ENCODE results near the gene C1GALT1.

The C1GALT1 gene

DNA sequence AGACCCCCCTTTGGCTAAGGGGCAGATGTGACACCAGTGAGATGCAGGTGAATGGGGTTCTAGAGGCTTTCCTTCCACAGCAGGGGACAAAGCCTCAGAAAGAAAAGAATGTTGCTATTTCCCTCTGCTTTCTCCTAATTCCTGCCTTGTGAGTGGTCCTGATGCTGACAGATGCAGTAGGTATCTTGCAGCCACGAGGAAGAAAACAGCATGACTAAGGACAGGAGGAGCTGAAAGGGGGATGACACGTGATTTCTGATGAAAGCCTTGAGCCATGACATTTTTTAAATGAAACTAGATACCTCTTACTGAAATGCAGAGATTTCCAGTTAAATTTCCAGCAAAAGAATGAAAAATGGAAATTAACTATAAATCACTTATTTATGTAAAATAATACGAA lies 92.4 kb downstream of the C1GALT1 start:
- ChIA-PET POLR2A (no interaction called here), CTCF (interaction anchor here (3.5 kb wide), 1 partner anchor 172 kb away, joined by 12 read pairs; no protein-coding TSS in a partner anchor)
- DNase-seq (ENCODE audit: low read depth, low spot score), result no peak

GRCh38 chr7:7276161-7276560 lies 93.8 kb downstream of the C1GALT1 start:
- POLR2A ChIA-PET, result no interaction called here
- CTCF ChIA-PET, result no interaction called here
- no peak overlapping the region for H3K4me3 ChIP-seq (ENCODE audit: low read depth, low read length)
- no peak for DNase-seq (ENCODE audit: low read depth, low spot score)
- TF ChIP-seq CTCF (IDR thresholded peaks at IDR 0.05; ENCODE audit: insufficient read depth, low read length, missing control alignments), result no peak

More for the DNA sequence above, 92.4 kb downstream of the C1GALT1 start:
- no peak for TF ChIP-seq CTCF (IDR thresholded peaks at IDR 0.05; ENCODE audit: insufficient read depth, low read length, missing control alignments)
- no peak overlapping the region for H3K4me3 ChIP-seq (ENCODE audit: low read depth, low read length)

DNA sequence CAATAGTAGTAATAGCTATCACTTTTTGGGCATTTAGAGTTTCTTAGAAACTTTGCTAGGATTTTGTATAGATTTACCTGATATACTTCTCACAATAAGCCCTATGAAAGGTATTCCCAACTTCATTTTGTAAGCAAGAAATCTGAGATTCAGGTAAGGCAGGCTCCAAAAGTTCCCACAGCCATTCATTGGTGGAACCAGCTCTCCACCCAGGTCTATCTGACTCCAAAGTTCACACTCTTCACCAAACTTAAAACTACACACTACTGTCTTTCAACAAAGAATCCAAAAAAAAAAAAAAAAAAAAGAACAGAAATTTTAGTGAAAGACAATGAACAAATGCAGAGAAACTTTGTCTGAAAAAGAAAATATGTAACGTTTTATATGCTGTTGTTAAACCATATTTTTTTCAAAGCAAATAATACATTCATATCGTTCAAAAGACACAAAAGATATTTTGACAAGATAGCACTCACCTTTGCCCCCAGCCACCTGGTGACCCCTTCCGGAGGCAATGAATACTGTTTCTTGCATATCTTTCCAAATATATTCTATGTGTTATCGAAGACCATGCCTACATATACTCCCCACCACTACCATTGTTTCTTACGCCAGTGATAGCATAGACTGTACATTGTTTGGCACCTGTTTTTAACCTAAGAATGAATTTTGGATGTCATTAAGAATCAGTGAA lies 108.2 kb downstream of the C1GALT1 start:
- ChIA-PET POLR2A (no interaction called here), CTCF (no interaction called here)
- H3K4me3 ChIP-seq (ENCODE audit: low read depth, low read length), result no peak overlapping the region
- TF ChIP-seq CTCF (IDR thresholded peaks at IDR 0.05; ENCODE audit: insufficient read depth, low read length, missing control alignments), result no peak
- DNase-seq (ENCODE audit: low read depth, low spot score), result no peak

DNA sequence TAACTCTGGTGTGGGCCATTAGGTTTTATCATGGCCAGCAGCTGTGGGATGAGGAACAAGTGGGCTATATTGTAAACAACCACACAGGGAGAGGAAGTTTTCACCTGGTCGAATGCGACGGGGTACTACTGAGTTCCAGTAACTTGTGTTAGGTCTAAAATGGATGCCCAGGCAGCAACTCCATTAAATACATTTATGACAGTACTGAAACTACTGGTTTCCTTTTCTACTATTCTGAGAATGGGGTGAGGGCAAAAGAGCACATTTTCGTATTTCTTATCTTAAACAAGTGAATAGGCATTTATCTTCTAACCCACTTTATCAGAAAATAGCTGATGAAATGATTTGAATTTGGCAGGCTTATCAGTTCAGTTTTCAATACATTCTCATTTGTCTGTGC lies 109.7 kb downstream of the C1GALT1 start:
- DNase-seq (ENCODE audit: low read depth, low spot score), result no peak
- TF ChIP-seq CTCF (IDR thresholded peaks at IDR 0.05; ENCODE audit: insufficient read depth, low read length, missing control alignments), result no peak
- POLR2A ChIA-PET, result no interaction called here
- CTCF ChIA-PET, result no interaction called here
- no peak overlapping the region for H3K4me3 ChIP-seq (ENCODE audit: low read depth, low read length)

DNA sequence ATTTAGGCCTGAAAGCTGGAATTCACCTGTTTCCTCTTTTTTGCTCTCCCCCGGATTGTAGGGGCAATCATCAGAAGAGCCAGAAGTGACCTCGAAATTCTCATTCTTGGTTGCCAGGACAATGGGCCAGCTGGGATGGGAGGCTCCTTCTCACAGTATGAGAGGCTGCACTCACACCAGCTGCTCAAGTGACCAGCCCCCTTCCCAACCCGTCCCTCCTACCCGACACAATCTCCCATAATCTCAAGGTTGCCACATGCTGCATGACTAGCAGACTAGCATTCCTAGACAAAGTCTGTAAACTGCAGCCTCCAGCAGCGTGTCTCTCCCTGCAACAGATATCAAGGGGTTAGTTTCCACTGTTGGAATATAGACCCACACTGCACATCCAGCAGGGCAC lies 110.3 kb downstream of the C1GALT1 start:
- no peak for DNase-seq (ENCODE audit: low read depth, low spot score)
- H3K4me3 ChIP-seq (ENCODE audit: low read depth, low read length), result no peak overlapping the region
- no peak for TF ChIP-seq CTCF (IDR thresholded peaks at IDR 0.05; ENCODE audit: insufficient read depth, low read length, missing control alignments)
- CTCF ChIA-PET, result no interaction called here
- POLR2A ChIA-PET, result no interaction called here

- POLR2A ChIA-PET, result no interaction called here
- DNase-seq (ENCODE audit: low read depth, low spot score), result no peak
- no peak for TF ChIP-seq CTCF (IDR thresholded peaks at IDR 0.05; ENCODE audit: insufficient read depth, low read length, missing control alignments)
- H3K4me3 ChIP-seq (ENCODE audit: low read depth, low read length), result no peak overlapping the region
- CTCF ChIA-PET, result interaction anchor here (0.7 kb wide), 1 partner anchor 680 kb away, joined by 3 read pairs; no protein-coding TSS in a partner anchor
Measured at GRCh38 chr7:7293092-7293491, 110.7 kb downstream of the C1GALT1 start.

All from AG04449 (cell line).